HCT116 (cell line): ENCODE measurements around the gene MYBPH. TPM values are rescaled to one million over a fixed set of nuclear protein-coding genes. Genes with fewer than 3 reads are reported as not detected.

Source experiments
- ATAC-seq: fragments of 200-7000 bp; cut with Tn5 transposase; 2 replicates; pipeline ENCODE4 v1.9.1; 2020; ENCODE audit warnings: mild to moderate bottlenecking, moderate library complexity
- BruUV-seq: library from RNA; stranded (reverse); fragments of 400-500 nt; replicated peaks from 2 replicates; lab custom pipeline; 2021; lab: Mats Ljungman, UMichigan
- CTCF ChIA-PET: fragments of 300-600 bp; sonication (Branson Sonifier 250); formaldehyde crosslinking; loops from one replicate; lab custom pipeline; 2021; ENCODE audit warnings: antibody characterized with exemption; lab: Charles Lee
- POLR2A ChIA-PET: fragments of 300-600, 350-600 bp; sonication (Branson Sonifier 250); formaldehyde crosslinking; loops from one replicate; lab custom pipeline; 2021; ENCODE audit warnings: antibody characterized with exemption; lab: Charles Lee
- RAD21 ChIA-PET, 2 experiments: fragments of 300-600 bp; sonication (Branson Sonifier 250); formaldehyde crosslinking; loops; one replicate each; lab custom pipeline; 2023; ENCODE audit warnings: low total read pairs in 2 of 2; ENCODE audit not compliant: uncharacterized antibody in 2 of 2, unreplicated experiment in 2 of 2, low non-redundant PET in 1 of 2; lab: Charles Lee
- DNase-seq: peaks from one replicate; pipeline ENCODE4 v3.0.0-alpha.2; 2010; ENCODE audit warnings: low read depth, low spot score
- H2AFZ ChIP-seq: fragments of 200-600 bp; shearing (Covaris generic), sonication (generic); 2 replicates; pipeline ENCODE4 v1.6.1; 2017; ENCODE audit warnings: low read depth, mixed run types, mixed read lengths, antibody characterized with exemption, low read length; ENCODE audit not compliant: poor library complexity, severe bottlenecking
- H3K27ac ChIP-seq: 2 replicates; pipeline ENCODE4 v1.5.1; 2012; ENCODE audit warnings: low read depth, low read length
- H3K27me3 ChIP-seq: fragments of 200-600 bp; sonication (generic); 2 replicates; pipeline ENCODE4 v1.6.1; 2016; ENCODE audit warnings: mixed run types, low read length, mixed read lengths; ENCODE audit not compliant: insufficient read depth
- H3K36me3 ChIP-seq, 2 experiments: fragments of 200-500 bp in 1 of 2; fragments of 200-600 bp in 1 of 2; sonication (Bioruptor generic) in 1 of 2; sonication (generic) in 1 of 2; 2 replicates each; pipeline versions ENCODE4 v1.5.1 to v1.6.1; 2014 to 2016; ENCODE audit warnings: low read length in 2 of 2, inconsistent platforms in 1 of 2, mixed read lengths in 1 of 2, mixed run types in 1 of 2; ENCODE audit not compliant: insufficient read depth in 2 of 2, control insufficient read depth in 1 of 2
- H3K4me1 ChIP-seq, 2 experiments: fragments of 200-600 bp in 1 of 2; sonication (generic) in 1 of 2; 2 replicates each; pipeline versions ENCODE4 v1.5.1 to v1.6.1; 2012 to 2017; ENCODE audit warnings: low read length in 2 of 2, inconsistent platforms in 1 of 2, mild to moderate bottlenecking in 1 of 2, mixed read lengths in 1 of 2, mixed run types in 1 of 2, moderate library complexity in 1 of 2; ENCODE audit not compliant: insufficient read depth in 2 of 2, control insufficient read depth in 1 of 2
- H3K4me2 ChIP-seq: fragments of 200-600 bp; sonication (generic); 2 replicates; pipeline ENCODE4 v1.6.1; 2017; ENCODE audit warnings: mixed run types, low read length, mixed read lengths
- H3K4me3 ChIP-seq, 2 experiments: fragments of 200-600 bp in 1 of 2; sonication (generic) in 1 of 2; replicated peaks in 1 of 2; 2 replicates each; pipeline ENCODE4 v1.5.1; 2011 to 2016; ENCODE audit warnings: low read length in 2 of 2, control low read depth in 1 of 2, low read depth in 1 of 2, mild to moderate bottlenecking in 1 of 2, mixed read lengths in 1 of 2, mixed run types in 1 of 2
- H3K79me2 ChIP-seq: fragments of 200-600 bp; sonication (generic); 2 replicates; pipeline ENCODE4 v1.6.1; 2017; ENCODE audit warnings: mild to moderate bottlenecking, mixed run types, low read length, moderate library complexity, mixed read lengths; ENCODE audit not compliant: insufficient read depth
- H3K9ac ChIP-seq: fragments of 200-600 bp; sonication (generic); 2 replicates; pipeline ENCODE4 v1.6.1; 2016; ENCODE audit warnings: low read length, mixed read lengths
- H3K9me2 ChIP-seq: fragments of 200-600 bp; sonication (generic), shearing (Covaris generic); 2 replicates; pipeline ENCODE4 v1.6.1; 2017; ENCODE audit warnings: mixed run types, mild to moderate bottlenecking, moderate library complexity; ENCODE audit not compliant: insufficient read depth
- H3K9me3 ChIP-seq, 2 experiments: fragments of 200-500 bp in 1 of 2; fragments of 200-600 bp in 1 of 2; sonication (Bioruptor generic) in 1 of 2; sonication (generic) in 1 of 2; 2 replicates each; pipeline ENCODE4 v1.6.1; 2014 to 2017; ENCODE audit warnings: low read length in 2 of 2, mixed read lengths in 2 of 2, inconsistent platforms in 1 of 2, low read depth in 1 of 2, mild to moderate bottlenecking in 1 of 2, mixed run types in 1 of 2, moderate library complexity in 1 of 2; ENCODE audit not compliant: control insufficient read depth in 1 of 2, insufficient read depth in 1 of 2
- H4K20me1 ChIP-seq: fragments of 200-600 bp; sonication (generic), shearing (Covaris generic); 2 replicates; pipeline ENCODE4 v1.6.1; 2017; ENCODE audit warnings: mixed run types, mild to moderate bottlenecking, moderate library complexity; ENCODE audit not compliant: insufficient read depth
- CEBPB ChIP-seq: IDR thresholded peaks from 2 replicates; pipeline ENCODE4 v1.6.1; 2012; ENCODE audit warnings: low read depth
- ELF1 ChIP-seq: IDR thresholded peaks from 2 replicates; pipeline ENCODE4 v1.6.1; 2012; ENCODE audit warnings: low read depth, borderline replicate concordance
- EZH2 ChIP-seq: fragments of 200-600 bp; sonication (generic); IDR thresholded peaks from 2 replicates; pipeline ENCODE4 v1.6.1; 2017; ENCODE audit warnings: antibody characterized with exemption, mixed run types
- FOSL1 ChIP-seq: IDR thresholded peaks from 2 replicates; pipeline ENCODE4 v1.6.1; 2012; ENCODE audit warnings: low read depth
- POLR2AphosphoS5 ChIP-seq: IDR thresholded peaks from 2 replicates; pipeline ENCODE4 v1.6.1; 2011; ENCODE audit warnings: mild to moderate bottlenecking, low read depth, low read length, moderate library complexity
- SP1 ChIP-seq: IDR thresholded peaks from 2 replicates; pipeline ENCODE4 v1.6.1; 2012; ENCODE audit warnings: low read depth
- SRF ChIP-seq: IDR thresholded peaks from 2 replicates; pipeline ENCODE4 v1.6.1; 2012; ENCODE audit warnings: low read depth
- TCF7L2 ChIP-seq: IDR thresholded peaks from 2 replicates; pipeline ENCODE4 v1.7.0; 2011; ENCODE audit warnings: borderline replicate concordance, inconsistent platforms; ENCODE audit not compliant: insufficient read depth, insufficient read length; ENCODE audit errors: extremely low read depth
- YY1 ChIP-seq: IDR thresholded peaks from 2 replicates; pipeline ENCODE4 v1.6.1; 2011; ENCODE audit warnings: low read length, low read depth, moderate library complexity, mild to moderate bottlenecking; ENCODE audit not compliant: insufficient replicate concordance; ENCODE audit errors: extremely low read depth
- ZNF274 ChIP-seq: fragments of 200-500 bp; sonication (Bioruptor generic); IDR thresholded peaks from 2 replicates; pipeline ENCODE4 v1.6.1; 2014; ENCODE audit warnings: mild to moderate bottlenecking, low read depth, low read length, inconsistent platforms
- intact Hi-C: fragments of 100-400 bp; cut with micrococcal nuclease; formaldehyde crosslinking; loops from 2 replicates; pipeline ENCODE4 v1.10.0; 2022
- total RNA-seq: library from RNA; stranded (reverse); gene quantifications from one replicate; pipeline ENCODE4 v1.2.1, GENCODE V29; 2021; ENCODE audit not compliant: unreplicated experiment
- TF ChIP-seq, protein P1 (sequence below), 3 experiments: fragments of 200-600 bp in 1 of 3; sonication (generic) in 1 of 3; IDR thresholded peaks in 2 of 3; conservative IDR thresholded peaks in 1 of 3; 2 replicates each; pipeline ENCODE4 v1.5.1; 2012 to 2017; ENCODE audit warnings: low read depth in 2 of 3, low read length in 2 of 3, antibody characterized with exemption in 1 of 3, borderline replicate concordance in 1 of 3, control low read depth in 1 of 3, mild to moderate bottlenecking in 1 of 3, mixed read lengths in 1 of 3, mixed run types in 1 of 3, moderate library complexity in 1 of 3; ENCODE audit not compliant: insufficient read depth in 1 of 3
- TF ChIP-seq, protein P2 (sequence below): IDR thresholded peaks from 2 replicates; pipeline ENCODE4 v1.6.1; 2012
- TF ChIP-seq, protein P3 (sequence below): IDR thresholded peaks from 2 replicates; pipeline ENCODE4 v1.6.1; 2012; ENCODE audit warnings: low read depth

Gene MYBPH
- total RNA-seq, 1 experiment from 2014 or later, result 0.22 TPM

DNA sequence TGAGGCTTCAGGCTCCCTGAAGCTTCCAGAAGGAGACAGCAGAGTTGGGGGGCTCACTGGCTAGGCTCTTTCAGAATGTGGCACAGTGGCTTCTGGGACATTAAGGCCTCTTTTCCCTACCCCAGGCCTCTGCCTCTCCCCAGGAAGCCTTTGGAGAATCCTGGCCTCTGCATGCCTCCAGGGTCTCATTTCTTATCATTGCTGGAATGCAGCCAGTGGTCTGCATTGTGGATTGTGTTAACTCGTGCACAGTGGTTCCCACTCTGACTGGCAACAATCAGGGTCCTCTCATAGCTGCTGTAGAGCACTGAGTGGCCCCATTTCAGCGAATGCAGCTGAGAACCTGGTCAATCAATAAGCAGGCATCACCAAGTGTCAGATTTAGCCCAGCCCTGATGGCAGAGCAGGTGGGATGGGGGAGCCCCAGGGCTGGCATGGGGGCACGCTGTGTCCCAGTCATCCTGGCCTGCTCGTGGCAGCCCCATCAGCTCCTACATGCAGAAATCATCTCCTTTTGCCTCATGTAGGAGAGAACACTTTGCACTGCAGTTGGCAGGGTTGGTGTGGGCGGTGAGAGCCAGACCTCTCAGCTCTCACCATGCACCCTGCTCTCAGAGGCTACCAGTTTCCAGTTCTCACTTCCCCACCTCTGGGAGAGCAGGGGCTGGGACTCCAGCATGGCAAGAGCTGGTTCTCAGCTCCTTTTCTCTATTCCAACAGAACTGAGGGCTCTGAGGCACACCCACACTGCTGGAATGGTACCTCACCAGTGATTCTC lies 34.7 kb downstream of the MYBPH start:
- intact Hi-C loops, result no loop called here
- Histone ChIP-seq H3K36me3 (no peaks in the 10 kb centered on the region), H3K9me3 (no peaks in the 10 kb centered on the region), H3K4me2 (no peak overlapping the region), H2AFZ (no peak overlapping the region), H3K27ac (no peak overlapping the region), H3K79me2 (no peaks in the 10 kb centered on the region), H3K9ac (no peak overlapping the region), H4K20me1 (no peaks in the 10 kb centered on the region), H3K27me3 (no peaks in the 10 kb centered on the region), H3K9me2 (no peaks in the 10 kb centered on the region), H3K4me1 (peaks cover 0 to 7% of the 10 kb centered on the region in 2 experiments; a peak in 2 of 4 replicates), H3K4me3 (no peak overlapping the region)
- ChIA-PET CTCF (interaction anchor here (1.5 kb wide), 2 partner anchors 8 to 13 kb away, joined by 4 to 6 read pairs; partner anchors contain the start of gene ADORA1), POLR2A (no interaction called here), RAD21 (no interaction called here)
- no TSS peak for BruUV-seq
- DNase-seq (no peak), ATAC-seq (no peak)
- TF ChIP-seq TCF7L2 (no peak), SRF (no peak), ZNF274 (no peak)

DNA sequence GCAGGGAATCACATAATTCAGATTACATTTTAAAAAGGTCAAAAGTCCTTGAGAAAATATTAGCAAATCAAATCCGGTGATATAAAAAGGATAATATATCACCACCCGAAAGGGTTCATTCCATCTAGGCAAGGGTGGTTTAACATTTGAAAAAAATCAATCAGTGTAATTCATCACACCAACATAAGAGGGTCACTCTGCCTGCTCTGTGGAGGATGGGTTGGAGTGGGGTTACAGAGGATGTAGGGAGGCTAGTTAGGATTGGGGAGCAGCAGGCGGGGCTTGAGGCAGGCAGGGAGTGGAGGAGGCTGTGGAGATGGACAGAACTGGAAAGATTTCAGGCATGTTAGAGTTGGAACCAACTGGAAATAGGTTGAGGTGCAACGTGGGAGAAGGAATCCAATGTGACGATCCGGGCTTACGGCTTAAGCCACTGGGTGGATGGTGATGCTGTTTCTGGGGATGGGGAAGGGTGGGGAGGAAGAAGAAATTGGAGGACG lies 35.6 kb downstream of the MYBPH start:
- Histone ChIP-seq H3K4me2 (no peak overlapping the region), H2AFZ (no peak overlapping the region), H3K79me2 (no peaks in the 10 kb centered on the region), H3K4me1 (peaks cover 0 to 7% of the 10 kb centered on the region in 2 experiments; a peak in 2 of 4 replicates), H3K27me3 (no peaks in the 10 kb centered on the region), H3K9me3 (no peaks in the 10 kb centered on the region), H3K27ac (no peak overlapping the region), H3K9me2 (no peaks in the 10 kb centered on the region), H3K36me3 (no peaks in the 10 kb centered on the region), H3K9ac (no peak overlapping the region), H4K20me1 (no peaks in the 10 kb centered on the region), H3K4me3 (no peak overlapping the region)
- DNase-seq (no peak), ATAC-seq (no peak)
- POLR2A ChIA-PET, result no interaction called here
- BruUV-seq, result no TSS peak
- RAD21 ChIA-PET, result no interaction called here
- intact Hi-C loops, result no loop called here
- CTCF ChIA-PET, result no interaction called here
- TF ChIP-seq SP1 (no peak), SRF (no peak), CEBPB (no peak), YY1 (no peak), POLR2AphosphoS5 (no peak), EZH2 (no peak), FOSL1 (no peak), ELF1 (no peak)
- TF ChIP-seq, protein P1, sequence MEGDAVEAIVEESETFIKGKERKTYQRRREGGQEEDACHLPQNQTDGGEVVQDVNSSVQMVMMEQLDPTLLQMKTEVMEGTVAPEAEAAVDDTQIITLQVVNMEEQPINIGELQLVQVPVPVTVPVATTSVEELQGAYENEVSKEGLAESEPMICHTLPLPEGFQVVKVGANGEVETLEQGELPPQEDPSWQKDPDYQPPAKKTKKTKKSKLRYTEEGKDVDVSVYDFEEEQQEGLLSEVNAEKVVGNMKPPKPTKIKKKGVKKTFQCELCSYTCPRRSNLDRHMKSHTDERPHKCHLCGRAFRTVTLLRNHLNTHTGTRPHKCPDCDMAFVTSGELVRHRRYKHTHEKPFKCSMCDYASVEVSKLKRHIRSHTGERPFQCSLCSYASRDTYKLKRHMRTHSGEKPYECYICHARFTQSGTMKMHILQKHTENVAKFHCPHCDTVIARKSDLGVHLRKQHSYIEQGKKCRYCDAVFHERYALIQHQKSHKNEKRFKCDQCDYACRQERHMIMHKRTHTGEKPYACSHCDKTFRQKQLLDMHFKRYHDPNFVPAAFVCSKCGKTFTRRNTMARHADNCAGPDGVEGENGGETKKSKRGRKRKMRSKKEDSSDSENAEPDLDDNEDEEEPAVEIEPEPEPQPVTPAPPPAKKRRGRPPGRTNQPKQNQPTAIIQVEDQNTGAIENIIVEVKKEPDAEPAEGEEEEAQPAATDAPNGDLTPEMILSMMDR (IDR thresholded peaks at IDR 0.05 in 2 of 3, conservative IDR thresholded peaks at IDR 0.05 in 1 of 3; ENCODE audit: borderline replicate concordance in 1 of 3, insufficient read depth in 1 of 3, low read depth in 2 of 3, low read length in 2 of 3), result no peak
- TF ChIP-seq, protein P2, sequence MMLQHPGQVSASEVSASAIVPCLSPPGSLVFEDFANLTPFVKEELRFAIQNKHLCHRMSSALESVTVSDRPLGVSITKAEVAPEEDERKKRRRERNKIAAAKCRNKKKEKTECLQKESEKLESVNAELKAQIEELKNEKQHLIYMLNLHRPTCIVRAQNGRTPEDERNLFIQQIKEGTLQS, result no peak
- TF ChIP-seq, protein P3, sequence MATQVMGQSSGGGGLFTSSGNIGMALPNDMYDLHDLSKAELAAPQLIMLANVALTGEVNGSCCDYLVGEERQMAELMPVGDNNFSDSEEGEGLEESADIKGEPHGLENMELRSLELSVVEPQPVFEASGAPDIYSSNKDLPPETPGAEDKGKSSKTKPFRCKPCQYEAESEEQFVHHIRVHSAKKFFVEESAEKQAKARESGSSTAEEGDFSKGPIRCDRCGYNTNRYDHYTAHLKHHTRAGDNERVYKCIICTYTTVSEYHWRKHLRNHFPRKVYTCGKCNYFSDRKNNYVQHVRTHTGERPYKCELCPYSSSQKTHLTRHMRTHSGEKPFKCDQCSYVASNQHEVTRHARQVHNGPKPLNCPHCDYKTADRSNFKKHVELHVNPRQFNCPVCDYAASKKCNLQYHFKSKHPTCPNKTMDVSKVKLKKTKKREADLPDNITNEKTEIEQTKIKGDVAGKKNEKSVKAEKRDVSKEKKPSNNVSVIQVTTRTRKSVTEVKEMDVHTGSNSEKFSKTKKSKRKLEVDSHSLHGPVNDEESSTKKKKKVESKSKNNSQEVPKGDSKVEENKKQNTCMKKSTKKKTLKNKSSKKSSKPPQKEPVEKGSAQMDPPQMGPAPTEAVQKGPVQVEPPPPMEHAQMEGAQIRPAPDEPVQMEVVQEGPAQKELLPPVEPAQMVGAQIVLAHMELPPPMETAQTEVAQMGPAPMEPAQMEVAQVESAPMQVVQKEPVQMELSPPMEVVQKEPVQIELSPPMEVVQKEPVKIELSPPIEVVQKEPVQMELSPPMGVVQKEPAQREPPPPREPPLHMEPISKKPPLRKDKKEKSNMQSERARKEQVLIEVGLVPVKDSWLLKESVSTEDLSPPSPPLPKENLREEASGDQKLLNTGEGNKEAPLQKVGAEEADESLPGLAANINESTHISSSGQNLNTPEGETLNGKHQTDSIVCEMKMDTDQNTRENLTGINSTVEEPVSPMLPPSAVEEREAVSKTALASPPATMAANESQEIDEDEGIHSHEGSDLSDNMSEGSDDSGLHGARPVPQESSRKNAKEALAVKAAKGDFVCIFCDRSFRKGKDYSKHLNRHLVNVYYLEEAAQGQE, result no peak
